ENCODE results near the gene RAB6B.

The RAB6B gene

GRCh38 chr3:133828576-133829309, 66.9 kb downstream of the RAB6B start:
- TF ChIP-seq CTCF (IDR thresholded peaks at IDR 0.05): no peak

- no peak for TF ChIP-seq CTCF (IDR thresholded peaks at IDR 0.05)
Measured at GRCh38 chr3:133827684-133828083, 68.0 kb downstream of the RAB6B start.

GRCh38 chr3:133827136-133827535, 68.5 kb downstream of the RAB6B start:
- TF ChIP-seq CTCF (IDR thresholded peaks at IDR 0.05): no peak

DNA sequence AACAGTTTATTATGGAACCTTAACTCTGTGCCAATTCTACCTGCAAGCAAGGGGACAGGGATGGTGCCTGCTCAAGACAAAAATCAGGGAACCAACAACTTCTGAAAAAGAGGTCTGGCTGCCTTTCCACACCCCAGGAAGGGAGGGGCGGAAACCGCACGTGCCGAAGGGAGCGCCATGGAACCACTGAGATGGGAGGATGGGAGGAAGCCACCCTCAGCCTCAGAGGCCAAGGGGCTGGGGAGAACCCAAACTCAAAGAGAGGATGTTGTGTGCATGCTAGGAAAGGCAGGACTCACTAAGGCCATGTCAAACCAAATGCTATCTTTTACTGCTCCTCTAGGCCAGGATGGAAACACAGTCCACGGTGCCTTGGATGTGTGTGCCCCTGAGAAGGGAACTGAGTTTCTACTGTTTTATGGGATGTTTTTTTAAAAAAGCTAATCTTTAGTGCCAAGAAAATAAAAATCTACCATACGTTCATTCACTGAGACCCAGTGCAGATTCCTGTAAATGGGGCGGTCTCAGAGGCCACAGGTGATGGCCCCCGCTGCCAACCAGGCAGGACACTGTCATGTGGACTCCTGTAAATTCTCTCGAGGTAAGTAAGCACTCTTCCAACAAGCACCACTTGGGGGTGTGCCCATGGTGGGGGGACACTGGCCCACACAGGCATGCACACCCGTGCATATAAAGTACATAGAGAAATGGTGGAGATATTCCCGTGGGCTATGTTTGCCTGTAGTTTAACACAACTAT, 69.5 kb downstream of the RAB6B start:
- TF ChIP-seq CTCF (IDR thresholded peaks at IDR 0.05): no peak

GRCh38 chr3:133824961-133825485, 70.7 kb downstream of the RAB6B start:
- TF ChIP-seq CTCF (IDR thresholded peaks at IDR 0.05): no peak

- TF ChIP-seq CTCF (IDR thresholded peaks at IDR 0.05): no peak
Measured at GRCh38 chr3:133821767-133822638, 73.7 kb downstream of the RAB6B start.

Measured in LNCAP (cell line).